Measurements from ENCODE around the gene ACAT2.
"Not testable (repeated sequence)": the region's sequence is repeated elsewhere in the genome, so short reads cannot be mapped to it uniquely, and the experiment has no call there.

ACAT2 gene

DNA sequence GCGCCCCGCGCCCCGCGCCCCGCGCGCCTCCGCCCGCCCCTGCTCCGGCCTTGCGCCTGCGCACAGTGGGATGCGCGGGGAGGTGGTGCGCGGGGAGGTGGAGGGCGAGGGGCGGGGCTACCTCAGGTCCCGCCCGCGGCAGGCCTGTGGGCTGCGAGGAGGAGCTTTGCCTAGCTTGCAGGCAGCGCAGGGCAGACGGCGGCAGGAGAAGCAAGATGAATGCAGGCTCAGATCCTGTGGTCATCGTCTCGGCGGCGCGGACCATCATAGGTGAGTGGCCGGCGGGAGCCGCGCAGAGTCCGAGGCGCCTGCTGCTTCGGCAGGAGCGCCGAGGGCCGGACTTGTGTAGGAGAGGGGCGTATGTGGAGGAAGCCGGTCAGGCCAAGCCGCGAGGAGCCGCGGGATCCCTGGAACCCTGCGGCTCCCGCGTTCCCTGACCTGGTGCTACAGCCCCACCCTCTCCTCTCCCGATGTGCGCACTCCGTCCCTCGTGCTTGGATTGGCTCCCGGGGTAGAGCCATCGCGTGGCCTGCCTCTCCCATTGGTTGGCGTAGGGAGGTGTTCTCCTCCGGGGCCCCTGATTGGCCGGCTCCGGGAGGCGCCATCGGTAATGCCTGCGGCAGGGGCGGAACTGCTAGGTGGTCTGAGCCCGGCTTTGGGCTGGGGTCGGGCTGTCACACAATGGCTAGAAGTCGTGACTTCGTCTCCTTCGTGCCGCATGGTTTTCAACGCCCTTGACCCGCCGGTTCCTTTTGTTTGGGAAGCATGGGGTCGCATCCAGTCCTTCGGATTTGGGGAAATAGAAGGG, at the start of gene ACAT2:
ACAT2 (plus strand) TSS at position 173 of the 808 bp plus-strand sequence; CDS start at position 216, 43 bp downstream.
- peak; percentile 82 for DNase-seq

GRCh38 chr6:159712389-159712788, 49.5 kb upstream of the ACAT2 start:
- DNase-seq, result not testable (repeated sequence)

DNA sequence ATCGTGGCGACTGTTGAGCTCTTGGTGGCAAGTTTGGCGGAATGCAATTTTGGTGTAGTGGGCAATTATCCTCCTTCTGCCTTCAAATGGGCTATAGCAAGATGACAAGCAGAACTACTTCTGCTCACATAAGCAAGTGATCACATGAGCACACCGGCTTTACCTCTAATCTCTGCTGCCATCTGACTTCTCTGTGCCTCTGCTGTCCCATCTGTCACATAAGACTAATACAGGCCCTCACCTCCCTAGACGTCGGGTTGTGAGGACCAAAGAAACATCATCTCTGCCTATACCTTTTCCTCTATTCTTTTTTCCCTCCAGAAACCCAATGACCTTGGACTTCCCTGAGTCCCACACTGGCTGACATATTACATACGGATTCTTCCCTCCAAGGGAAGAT, 47.9 kb upstream of the ACAT2 start:
- DNase-seq, result no peak

- DNase-seq, result no peak
Measured at GRCh38 chr6:159714404-159714803, 47.4 kb upstream of the ACAT2 start.

DNA sequence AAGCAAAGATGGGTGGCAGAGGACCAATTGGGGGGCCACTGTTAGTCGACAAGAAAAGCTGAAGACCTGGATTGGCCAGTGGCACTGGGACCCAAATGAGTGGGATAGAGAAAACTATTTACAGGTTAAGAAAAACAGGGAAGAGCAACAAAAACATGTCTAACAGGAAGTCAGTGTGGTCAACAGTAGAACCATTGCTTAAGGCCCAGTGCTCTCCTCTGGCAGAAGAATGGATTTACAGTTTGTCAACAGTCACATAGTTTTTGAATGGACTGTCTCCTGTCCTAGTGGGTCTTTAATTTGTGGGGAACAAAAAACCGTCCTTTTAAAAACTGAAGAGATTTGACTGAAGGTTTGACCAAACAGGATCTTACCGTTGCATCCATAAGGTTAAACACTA, 46.7 kb upstream of the ACAT2 start:
- no peak for DNase-seq

DNA sequence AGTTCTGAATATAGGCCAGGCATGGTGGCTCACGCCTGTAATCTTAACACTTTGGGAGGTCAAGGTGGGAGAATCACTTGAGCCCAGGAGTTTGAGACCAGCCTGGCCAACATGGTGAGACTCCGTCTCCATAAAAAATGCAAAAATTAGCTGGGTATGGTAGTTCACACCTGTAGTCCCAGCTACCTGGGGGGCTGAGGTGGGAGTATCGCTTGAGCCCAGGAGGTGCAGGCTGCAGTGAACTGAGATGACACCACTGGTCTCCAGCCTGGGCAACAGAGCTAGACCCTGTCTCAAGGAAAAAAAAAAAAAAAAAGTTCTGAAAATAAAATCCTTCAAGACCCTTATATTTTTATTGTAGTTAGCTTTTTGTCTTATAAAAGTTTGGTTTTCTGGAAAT, 46.2 kb upstream of the ACAT2 start:
- DNase-seq, result no peak

GRCh38 chr6:159716247-159717096, 45.4 kb upstream of the ACAT2 start:
- DNase-seq, result peak; percentile 43

DNA sequence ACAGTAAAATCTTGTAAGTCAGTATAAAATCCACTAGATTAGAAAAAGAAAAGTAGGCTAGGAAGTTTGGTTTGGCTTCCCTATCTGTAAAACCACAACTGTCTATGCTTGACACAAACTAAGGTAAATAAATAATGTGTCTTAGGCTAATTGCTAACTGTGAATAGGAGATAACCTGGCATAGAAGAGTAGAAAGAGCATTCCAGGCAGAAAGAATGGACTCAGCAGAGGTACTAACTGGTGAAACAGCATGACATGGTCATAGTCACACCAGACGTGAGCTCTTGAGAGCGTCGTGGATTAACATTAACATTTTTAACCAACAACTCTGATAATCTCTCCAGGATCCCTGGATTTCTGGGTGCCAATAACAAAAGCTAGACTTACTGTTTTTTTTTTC, 43.2 kb upstream of the ACAT2 start:
- DNase-seq, result no peak

DNA sequence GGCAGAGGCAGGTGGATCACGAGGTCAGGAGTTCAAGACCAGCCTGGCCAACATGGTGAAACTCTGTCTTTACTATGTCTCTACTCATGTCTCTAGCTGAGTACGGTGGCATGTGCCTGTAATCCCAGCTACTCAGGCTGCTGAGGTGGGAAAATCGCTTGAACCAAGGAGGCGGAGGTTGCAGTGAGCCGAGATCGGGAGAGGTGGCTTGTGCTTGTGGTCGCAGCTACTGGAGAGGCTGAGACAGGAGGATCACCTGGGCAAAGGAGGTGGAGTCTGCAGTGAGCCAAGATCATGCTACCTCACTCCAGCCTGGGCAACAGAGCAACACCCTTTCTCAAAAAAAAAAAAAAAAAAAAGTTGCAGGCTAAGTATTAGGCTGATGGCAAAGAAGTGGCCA, 42.6 kb upstream of the ACAT2 start:
- DNase-seq, result no peak

DNA sequence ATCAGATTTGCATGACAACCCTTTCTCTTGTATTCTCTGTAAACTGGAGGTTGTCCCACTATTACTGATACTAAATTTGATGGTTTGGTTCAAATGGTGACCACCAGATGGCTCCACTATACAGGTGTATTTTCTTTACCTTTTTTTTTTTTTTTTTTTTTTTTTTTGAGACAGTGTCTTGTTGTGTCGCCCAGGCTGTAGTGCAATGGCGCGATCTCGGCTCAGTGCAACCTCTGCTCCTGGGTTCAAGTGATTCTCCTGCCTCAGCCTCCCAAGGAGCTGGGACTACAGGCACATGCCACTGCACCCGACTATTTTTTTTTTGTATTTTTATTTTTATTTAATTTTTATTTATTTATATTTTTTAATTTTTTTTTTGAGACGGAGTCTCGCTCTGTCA, 41.1 kb upstream of the ACAT2 start:
- peak; percentile 40 for DNase-seq

- not testable (repeated sequence) for DNase-seq
Measured at GRCh38 chr6:159721981-159722380, 39.9 kb upstream of the ACAT2 start.

GRCh38 chr6:159722655-159723054, 39.2 kb upstream of the ACAT2 start:
- no peak for DNase-seq

- no peak for DNase-seq
Measured at GRCh38 chr6:159723259-159723658, 38.6 kb upstream of the ACAT2 start.

DNA sequence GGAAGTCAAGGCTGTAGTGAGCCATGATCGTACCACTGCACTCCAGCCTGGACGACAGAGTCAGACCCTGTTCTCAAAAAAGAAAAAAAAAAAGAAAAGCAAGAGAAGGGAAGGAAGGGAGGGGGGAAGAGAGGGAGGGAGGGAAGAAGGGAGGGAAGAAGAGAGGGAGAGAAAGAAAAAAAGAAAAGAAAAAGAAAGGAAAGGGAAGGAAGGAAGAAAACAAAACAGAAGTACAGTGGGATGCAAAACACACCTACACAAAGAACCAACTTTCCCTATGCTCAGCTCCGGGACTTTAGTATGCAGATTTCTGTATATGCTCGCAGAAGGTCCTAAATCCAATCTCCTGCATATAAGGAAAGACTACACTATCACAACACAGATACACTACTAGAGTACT, 37.1 kb upstream of the ACAT2 start:
- no peak for DNase-seq

GRCh38 chr6:159725208-159725607, 36.6 kb upstream of the ACAT2 start:
- not testable (repeated sequence) for DNase-seq

- peak; percentile 56 for DNase-seq
Measured at GRCh38 chr6:159726255-159726917, 35.5 kb upstream of the ACAT2 start.

DNA sequence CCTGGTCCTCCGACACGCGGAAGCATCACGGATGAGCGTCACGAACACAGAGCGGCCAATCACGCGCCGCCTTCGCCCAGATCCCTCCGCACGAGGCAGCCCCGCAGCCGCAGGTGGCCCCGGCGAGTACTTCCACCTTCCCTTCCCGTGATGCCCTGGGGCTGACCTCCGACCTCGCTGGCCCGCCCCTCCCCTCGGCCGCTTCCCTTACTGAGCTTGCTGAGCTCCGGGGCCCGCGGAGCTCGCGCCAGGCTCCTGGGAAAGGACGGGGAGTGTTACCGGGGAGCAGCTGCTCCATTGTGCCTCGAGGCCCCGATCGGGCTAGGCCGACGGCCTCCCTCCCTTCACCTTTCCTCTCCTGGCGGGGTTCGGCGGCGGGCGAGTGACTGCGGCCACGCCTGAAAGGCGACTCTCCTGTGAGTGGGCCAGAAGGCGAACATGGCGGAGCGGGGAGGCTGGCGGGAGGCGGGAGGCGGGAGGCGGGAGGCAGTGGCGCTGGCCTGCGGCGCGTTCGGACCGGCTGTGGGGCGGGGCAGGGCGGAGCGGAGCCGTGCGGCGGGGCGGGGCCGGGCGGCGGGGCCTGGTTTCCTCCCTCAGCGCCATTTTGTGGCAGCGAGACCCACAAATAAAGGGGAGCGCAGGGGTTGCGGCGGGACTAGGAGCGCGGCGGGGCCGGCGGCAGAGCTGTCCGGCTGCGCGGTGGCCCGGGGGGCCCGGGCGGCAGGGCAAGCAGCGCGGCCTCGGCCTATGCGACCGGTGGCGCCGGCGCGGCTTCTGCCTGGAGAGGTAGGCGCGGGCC, 34.7 kb upstream of the ACAT2 start, which contains the start of gene WTAP:
WTAP (plus strand) TSS at position 589 of the 799 bp plus-strand sequence. CDS start 8,760 bp downstream, outside the sequence.
- peak; percentile 97 for DNase-seq

- DNase-seq, result no peak
Measured at GRCh38 chr6:159727717-159728445, 34.0 kb upstream of the ACAT2 start.

DNA sequence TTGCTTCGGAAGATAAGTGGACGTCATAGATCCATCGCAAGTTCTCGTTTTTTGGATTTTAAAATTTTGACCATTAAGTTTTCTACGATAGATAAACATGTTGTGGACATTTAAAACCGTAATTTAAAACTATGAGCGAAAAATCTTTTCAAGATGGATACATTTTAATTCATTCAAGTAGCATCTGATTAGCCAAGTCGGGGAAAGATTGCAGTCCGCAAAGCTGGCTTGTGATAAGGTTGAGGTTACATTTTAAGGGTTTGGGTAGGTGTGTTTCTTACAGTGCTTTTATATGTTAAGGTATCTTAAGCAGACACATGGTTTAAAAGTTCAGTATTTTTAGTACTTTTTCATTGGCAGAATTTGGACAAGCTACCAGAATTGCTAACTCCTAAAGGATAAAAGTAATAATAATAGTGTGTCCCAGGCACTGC, 33.3 kb upstream of the ACAT2 start:
- DNase-seq, result no peak

DNA sequence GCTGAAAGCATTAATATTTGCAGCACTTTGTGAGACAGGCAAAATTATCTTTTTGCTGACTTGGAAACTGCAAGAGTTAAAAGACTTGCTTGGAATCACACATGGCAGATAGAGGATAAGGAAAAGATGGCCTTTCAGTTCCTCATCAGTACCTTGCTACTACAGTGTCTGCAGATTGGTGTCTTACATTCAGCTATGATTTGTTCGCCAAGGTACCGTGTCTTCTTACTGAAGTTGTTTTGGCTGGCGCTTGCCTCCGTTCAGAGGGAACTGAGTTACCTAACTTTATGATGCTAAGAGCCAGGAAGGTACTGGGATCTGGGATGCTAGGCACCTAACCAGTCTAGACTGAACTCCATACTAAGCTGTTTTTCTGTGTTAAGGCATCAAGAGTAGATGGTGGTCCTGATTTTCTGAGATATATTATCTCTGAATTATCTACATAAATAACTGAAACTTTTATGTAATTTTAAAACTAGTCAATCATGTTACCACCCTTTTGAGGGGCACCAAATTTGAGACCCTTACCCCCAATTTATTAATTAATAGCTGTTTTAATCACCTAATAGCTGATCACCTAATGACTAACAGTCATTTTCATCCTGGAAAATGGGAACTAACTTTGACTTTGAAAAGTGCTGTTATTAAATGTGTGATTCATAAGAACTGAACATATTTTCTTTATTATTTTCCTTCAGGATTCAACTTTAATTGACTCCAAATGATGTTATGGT, 32.1 kb upstream of the ACAT2 start:
- DNase-seq, result peak; percentile 20

DNA sequence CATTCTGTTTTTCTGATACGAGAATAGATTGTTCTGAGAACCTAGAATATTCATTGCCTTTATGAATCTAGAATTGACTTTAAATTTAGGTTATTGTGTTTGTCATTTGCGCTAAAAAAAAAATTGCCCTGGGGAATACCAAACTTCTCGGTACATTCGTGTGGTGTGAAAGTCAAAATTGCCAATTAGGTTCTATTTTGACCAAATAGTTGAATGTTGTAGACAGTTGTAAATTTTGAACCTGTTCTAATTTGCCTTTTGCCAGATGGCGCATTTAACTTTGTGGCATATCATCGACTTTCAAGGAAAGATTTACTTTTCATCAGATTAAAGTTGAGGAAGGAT, 31.5 kb upstream of the ACAT2 start:
- DNase-seq, result no peak
